ENCODE data around the gene CLDN19.

CLDN19 gene

DNA sequence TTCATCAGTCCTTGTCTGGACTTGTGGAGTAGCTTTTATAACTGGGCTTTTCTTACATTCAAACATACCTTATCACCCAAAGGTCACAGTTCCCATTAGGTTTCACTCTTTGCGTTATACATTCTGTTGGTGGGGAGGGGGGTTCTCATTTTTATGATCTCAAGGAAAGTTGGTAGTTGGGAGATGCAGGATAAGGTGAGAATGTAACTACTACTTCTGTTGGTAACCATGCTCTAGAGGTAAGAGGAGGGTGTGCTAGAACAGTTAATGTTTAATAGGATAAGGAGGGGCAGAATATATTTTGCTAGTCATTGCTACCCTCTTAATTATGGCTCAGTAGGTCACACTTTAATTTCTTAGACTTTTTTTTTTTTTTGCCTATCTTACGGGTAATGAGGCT lies 47.1 kb downstream of the CLDN19 start:
- H3K4me1 ChIP-seq (ENCODE audit: control extremely low read depth in 1 of 4, control insufficient read depth in 4 of 4, insufficient read depth in 4 of 4, low read length in 3 of 4) = peaks cover 0 to 12% (median under 1%) of the 10 kb centered on the region in 4 experiments
- CTCF ChIA-PET = interaction anchor here (1.0 to 1.4 kb wide), 3 partner anchors 10 to 351 kb away, joined by 3 to 4 read pairs (median 3); no protein-coding TSS in a partner anchor
- peaks cover 24 to 76% (median 34%) of the 10 kb centered on the region in 4 experiments for H3K36me3 ChIP-seq (ENCODE audit: control insufficient read depth in 4 of 4, insufficient read depth in 4 of 4, low read length in 3 of 4)
- no peaks in the 10 kb centered on the region for H3K9me3 ChIP-seq (ENCODE audit: control extremely low read depth in 1 of 5, control insufficient read depth in 4 of 5, insufficient read depth in 2 of 5, low read depth in 1 of 5, low read length in 4 of 5)
- POLR2A ChIA-PET = no interaction called here
- H3K4me3 ChIP-seq (ENCODE audit: control insufficient read depth in 1 of 7, extremely low read depth in 1 of 7, insufficient read depth in 4 of 7, low read depth in 2 of 7, low read length in 6 of 7) = no peak overlapping the region
- no peak for DNase-seq
- H3K27me3 ChIP-seq (replicated peaks in 2 of 5; ENCODE audit: control insufficient read depth in 4 of 5, insufficient read depth in 5 of 5, low read length in 4 of 5) = no peaks in the 10 kb centered on the region
- peak overlapping the region in 1 of 2 experiments; percentile 21 for H3K27ac ChIP-seq (ENCODE audit: insufficient read depth in 1 of 2, low read depth in 1 of 2, low read length in 2 of 2, poor library complexity in 1 of 2, severe bottlenecking in 2 of 2)
- WGBS (ENCODE audit: insufficient coverage) = no CpG with 5 or more reads among the region's 2 CpGs

DNA sequence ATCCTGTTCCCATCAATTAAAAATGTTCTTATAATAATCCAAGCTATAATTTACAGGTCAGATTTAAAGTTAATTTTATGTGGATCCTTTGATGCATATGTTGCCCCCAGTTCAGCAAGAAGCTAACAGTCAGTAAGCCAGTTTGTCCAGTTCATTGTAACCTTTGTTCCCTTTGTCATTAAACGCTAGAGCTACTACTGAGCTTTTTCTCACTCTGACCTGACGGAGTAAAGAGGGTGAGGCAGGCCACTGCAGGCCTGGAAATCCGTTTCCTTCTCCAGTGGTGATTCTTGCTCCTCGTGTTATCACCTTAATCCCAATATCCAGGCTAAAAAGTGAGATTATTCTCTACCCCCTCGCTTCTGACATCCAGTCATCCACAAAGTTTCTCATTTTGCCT lies 47.6 kb downstream of the CLDN19 start:
- CTCF ChIA-PET = interaction anchor here (1.0 to 1.4 kb wide), 3 partner anchors 9 to 350 kb away, joined by 3 to 4 read pairs (median 3); no protein-coding TSS in a partner anchor
- no peak for DNase-seq
- H3K36me3 ChIP-seq (ENCODE audit: control insufficient read depth in 4 of 4, insufficient read depth in 4 of 4, low read length in 3 of 4) = peaks cover 21 to 76% (median 33%) of the 10 kb centered on the region in 4 experiments
- no peak overlapping the region for H3K4me3 ChIP-seq (ENCODE audit: control insufficient read depth in 1 of 7, extremely low read depth in 1 of 7, insufficient read depth in 4 of 7, low read depth in 2 of 7, low read length in 6 of 7)
- WGBS (ENCODE audit: insufficient coverage) = 97% methylated on average over 3 of the region's 5 CpGs
- no peaks in the 10 kb centered on the region for H3K27me3 ChIP-seq (replicated peaks in 2 of 5; ENCODE audit: control insufficient read depth in 4 of 5, insufficient read depth in 5 of 5, low read length in 4 of 5)
- POLR2A ChIA-PET = no interaction called here
- peak overlapping the region in 1 of 2 experiments; percentile 21 for H3K27ac ChIP-seq (ENCODE audit: insufficient read depth in 1 of 2, low read depth in 1 of 2, low read length in 2 of 2, poor library complexity in 1 of 2, severe bottlenecking in 2 of 2)
- H3K4me1 ChIP-seq (ENCODE audit: control extremely low read depth in 1 of 4, control insufficient read depth in 4 of 4, insufficient read depth in 4 of 4, low read length in 3 of 4) = peaks cover 0 to 13% (median under 1%) of the 10 kb centered on the region in 4 experiments
- no peaks in the 10 kb centered on the region for H3K9me3 ChIP-seq (ENCODE audit: control extremely low read depth in 1 of 5, control insufficient read depth in 4 of 5, insufficient read depth in 2 of 5, low read depth in 1 of 5, low read length in 4 of 5)

DNA sequence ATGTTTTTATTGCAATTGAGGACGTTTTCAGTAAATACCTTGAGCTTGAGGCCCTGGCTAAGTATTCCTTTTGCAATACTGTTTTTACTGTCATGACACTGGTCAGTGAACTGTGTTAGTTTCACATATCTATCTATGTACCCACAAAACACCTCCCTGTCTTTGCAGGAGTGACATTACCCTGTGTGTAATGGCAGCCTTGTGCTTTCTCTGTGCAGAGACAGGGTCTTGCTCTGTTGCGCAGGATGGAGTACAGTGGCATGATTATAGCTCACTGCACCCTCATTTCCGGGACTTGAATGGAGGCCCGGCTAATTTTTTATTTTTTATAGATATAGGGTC lies 48.9 kb downstream of the CLDN19 start:
- POLR2A ChIA-PET = no interaction called here
- Histone ChIP-seq H3K4me3 (ENCODE audit: control insufficient read depth in 1 of 7, extremely low read depth in 1 of 7, insufficient read depth in 4 of 7, low read depth in 2 of 7, low read length in 6 of 7) (no peak overlapping the region), H3K9me3 (ENCODE audit: control extremely low read depth in 1 of 5, control insufficient read depth in 4 of 5, insufficient read depth in 2 of 5, low read depth in 1 of 5, low read length in 4 of 5) (no peaks in the 10 kb centered on the region), H3K36me3 (ENCODE audit: control insufficient read depth in 4 of 4, insufficient read depth in 4 of 4, low read length in 3 of 4) (peaks cover 12 to 72% (median 25%) of the 10 kb centered on the region in 4 experiments), H3K4me1 (ENCODE audit: control extremely low read depth in 1 of 4, control insufficient read depth in 4 of 4, insufficient read depth in 4 of 4, low read length in 3 of 4) (peaks cover 1 to 24% (median 4%) of the 10 kb centered on the region in 4 experiments), H3K27me3 (replicated peaks in 2 of 5; ENCODE audit: control insufficient read depth in 4 of 5, insufficient read depth in 5 of 5, low read length in 4 of 5) (no peaks in the 10 kb centered on the region), H3K27ac (ENCODE audit: insufficient read depth in 1 of 2, low read depth in 1 of 2, low read length in 2 of 2, poor library complexity in 1 of 2, severe bottlenecking in 2 of 2) (no peak overlapping the region)
- DNase-seq = no peak
- WGBS (ENCODE audit: insufficient coverage) = 100% methylated on average over 1 of the region's 4 CpGs
- CTCF ChIA-PET = interaction anchor here (0.6 to 1.3 kb wide), 5 partner anchors 9 to 113 kb away, joined by 3 to 5 read pairs (median 3); partner anchors contain the start of gene YBX1

DNA sequence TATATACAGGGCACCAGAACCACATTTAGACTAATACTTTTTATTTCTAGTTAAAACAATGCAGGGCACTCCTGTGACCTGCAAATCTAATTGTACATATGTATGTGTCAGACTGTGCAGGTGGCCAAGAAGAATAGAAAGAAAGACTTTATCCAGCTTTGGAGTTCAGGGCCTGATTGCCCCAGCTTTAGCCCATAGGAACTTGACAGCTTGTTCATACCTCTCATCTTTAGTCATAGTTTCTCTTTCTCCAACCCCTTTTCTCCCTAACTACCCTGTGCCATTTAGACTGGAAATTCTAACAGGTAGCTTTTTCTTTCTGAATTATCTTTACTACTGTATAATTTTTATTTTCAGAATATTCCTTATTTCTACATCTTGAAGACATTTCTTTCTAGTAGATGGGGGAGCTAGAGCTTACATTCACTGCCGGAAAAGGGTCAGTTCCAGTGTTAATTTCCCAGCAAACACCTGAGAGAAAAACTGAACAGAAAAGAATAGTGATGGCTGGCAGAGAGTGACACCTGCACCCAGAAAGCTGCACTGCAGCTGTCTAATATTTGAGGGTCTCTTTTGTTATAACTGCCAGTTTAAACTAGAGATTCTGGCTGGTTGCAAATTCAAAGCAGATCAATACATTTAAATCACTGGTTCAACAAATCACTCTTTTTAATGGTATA lies 49.4 kb downstream of the CLDN19 start:
- no peak for DNase-seq
- Histone ChIP-seq H3K4me3 (ENCODE audit: control insufficient read depth in 1 of 7, extremely low read depth in 1 of 7, insufficient read depth in 4 of 7, low read depth in 2 of 7, low read length in 6 of 7) (no peak overlapping the region), H3K9me3 (ENCODE audit: control extremely low read depth in 1 of 5, control insufficient read depth in 4 of 5, insufficient read depth in 2 of 5, low read depth in 1 of 5, low read length in 4 of 5) (no peaks in the 10 kb centered on the region), H3K36me3 (ENCODE audit: control insufficient read depth in 4 of 4, insufficient read depth in 4 of 4, low read length in 3 of 4) (peaks cover 11 to 71% (median 23%) of the 10 kb centered on the region in 4 experiments), H3K27ac (ENCODE audit: insufficient read depth in 1 of 2, low read depth in 1 of 2, low read length in 2 of 2, poor library complexity in 1 of 2, severe bottlenecking in 2 of 2) (no peak overlapping the region), H3K4me1 (ENCODE audit: control extremely low read depth in 1 of 4, control insufficient read depth in 4 of 4, insufficient read depth in 4 of 4, low read length in 3 of 4) (peaks cover 1 to 29% (median 6%) of the 10 kb centered on the region in 4 experiments), H3K27me3 (replicated peaks in 2 of 5; ENCODE audit: control insufficient read depth in 4 of 5, insufficient read depth in 5 of 5, low read length in 4 of 5) (no peaks in the 10 kb centered on the region)
- POLR2A ChIA-PET = interaction anchor here (0.6 kb wide), 1 partner anchor 75 kb away, joined by 3 read pairs; no protein-coding TSS in a partner anchor
- CTCF ChIA-PET = interaction anchor here (0.6 to 1.3 kb wide), 6 partner anchors 9 to 377 kb away, joined by 3 to 5 read pairs (median 4); partner anchors contain the start of gene YBX1
- 83% methylated on average over 1 of the region's 1 CpG for WGBS (ENCODE audit: insufficient coverage)

DNA sequence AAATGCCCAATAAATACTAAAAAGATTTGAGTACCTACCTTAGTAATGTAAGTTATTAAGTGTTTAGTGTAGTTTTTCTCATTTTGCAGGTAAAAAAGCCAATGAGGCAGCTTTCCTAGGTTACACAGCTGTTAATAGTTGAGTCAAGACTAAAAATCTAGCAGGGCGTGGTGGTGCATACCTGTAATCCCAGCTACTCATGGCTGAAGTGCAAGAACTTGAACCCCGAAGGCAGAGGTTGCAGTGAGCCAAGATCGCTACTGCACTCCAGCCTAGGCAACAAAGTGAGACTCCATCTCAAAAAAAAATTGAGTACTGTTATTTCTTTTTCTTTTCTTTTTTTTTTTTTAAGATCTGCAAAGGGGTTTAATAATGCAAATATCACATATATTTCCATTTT lies 50.1 kb downstream of the CLDN19 start:
- H3K36me3 ChIP-seq (ENCODE audit: control insufficient read depth in 4 of 4, insufficient read depth in 4 of 4, low read length in 3 of 4) = peaks cover 11 to 70% (median 18%) of the 10 kb centered on the region in 4 experiments
- H3K9me3 ChIP-seq (ENCODE audit: control extremely low read depth in 1 of 5, control insufficient read depth in 4 of 5, insufficient read depth in 2 of 5, low read depth in 1 of 5, low read length in 4 of 5) = no peaks in the 10 kb centered on the region
- peaks cover 4 to 35% (median 11%) of the 10 kb centered on the region in 4 experiments for H3K4me1 ChIP-seq (ENCODE audit: control extremely low read depth in 1 of 4, control insufficient read depth in 4 of 4, insufficient read depth in 4 of 4, low read length in 3 of 4)
- 88% methylated on average over 2 of the region's 3 CpGs for WGBS (ENCODE audit: insufficient coverage)
- CTCF ChIA-PET = interaction anchor here (0.6 to 1.3 kb wide), 3 partner anchors 25 to 376 kb away, joined by 3 to 4 read pairs (median 3); no protein-coding TSS in a partner anchor
- H3K27me3 ChIP-seq (replicated peaks in 2 of 5; ENCODE audit: control insufficient read depth in 4 of 5, insufficient read depth in 5 of 5, low read length in 4 of 5) = no peaks in the 10 kb centered on the region
- no peak for DNase-seq
- POLR2A ChIA-PET = interaction anchor here (0.6 kb wide), 1 partner anchor 75 kb away, joined by 3 read pairs; no protein-coding TSS in a partner anchor
- H3K4me3 ChIP-seq (ENCODE audit: control insufficient read depth in 1 of 7, extremely low read depth in 1 of 7, insufficient read depth in 4 of 7, low read depth in 2 of 7, low read length in 6 of 7) = no peak overlapping the region
- no peak overlapping the region for H3K27ac ChIP-seq (ENCODE audit: insufficient read depth in 1 of 2, low read depth in 1 of 2, low read length in 2 of 2, poor library complexity in 1 of 2, severe bottlenecking in 2 of 2)

DNA sequence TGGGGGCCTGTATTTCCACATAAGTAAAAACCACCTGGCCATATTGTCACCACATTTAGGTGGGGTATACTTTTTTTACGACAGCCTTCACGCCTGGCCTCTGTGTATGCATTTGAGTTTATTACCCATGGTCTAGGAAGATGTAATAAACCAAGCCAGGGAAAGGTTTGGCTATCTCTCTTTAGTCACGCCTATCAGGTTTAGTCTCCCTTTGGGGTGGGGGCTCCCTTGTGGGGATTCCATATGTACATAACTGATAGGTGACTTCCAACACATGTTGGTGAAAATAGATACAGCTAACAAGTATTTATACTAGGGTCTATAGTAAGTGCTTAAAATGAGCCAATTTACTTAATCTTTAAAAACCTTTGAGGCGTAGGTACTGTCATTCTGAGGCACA lies 53.6 kb downstream of the CLDN19 start:
- Histone ChIP-seq H3K4me1 (ENCODE audit: control extremely low read depth in 1 of 4, control insufficient read depth in 4 of 4, insufficient read depth in 4 of 4, low read length in 3 of 4) (peaks cover 18 to 58% (median 29%) of the 10 kb centered on the region in 4 experiments), H3K27me3 (replicated peaks in 2 of 5; ENCODE audit: control insufficient read depth in 4 of 5, insufficient read depth in 5 of 5, low read length in 4 of 5) (no peaks in the 10 kb centered on the region), H3K9me3 (ENCODE audit: control extremely low read depth in 1 of 5, control insufficient read depth in 4 of 5, insufficient read depth in 2 of 5, low read depth in 1 of 5, low read length in 4 of 5) (no peaks in the 10 kb centered on the region), H3K36me3 (ENCODE audit: control insufficient read depth in 4 of 4, insufficient read depth in 4 of 4, low read length in 3 of 4) (peaks cover 5 to 58% (median 18%) of the 10 kb centered on the region in 4 experiments), H3K4me3 (ENCODE audit: control insufficient read depth in 1 of 7, extremely low read depth in 1 of 7, insufficient read depth in 4 of 7, low read depth in 2 of 7, low read length in 6 of 7) (peak overlapping the region in 2 of 7 experiments; percentile 2 to 12), H3K27ac (ENCODE audit: insufficient read depth in 1 of 2, low read depth in 1 of 2, low read length in 2 of 2, poor library complexity in 1 of 2, severe bottlenecking in 2 of 2) (peak overlapping the region in 1 of 2 experiments; percentile 67)
- peak in 1 of 3 donors; percentile 50 for DNase-seq
- ChIA-PET CTCF (interaction anchor here (0.6 to 1.3 kb wide), 3 partner anchors 12 to 68 kb away, joined by 3 read pairs; no protein-coding TSS in a partner anchor), POLR2A (no interaction called here)
- WGBS (ENCODE audit: insufficient coverage) = 88% methylated on average over 3 of the region's 4 CpGs

DNA sequence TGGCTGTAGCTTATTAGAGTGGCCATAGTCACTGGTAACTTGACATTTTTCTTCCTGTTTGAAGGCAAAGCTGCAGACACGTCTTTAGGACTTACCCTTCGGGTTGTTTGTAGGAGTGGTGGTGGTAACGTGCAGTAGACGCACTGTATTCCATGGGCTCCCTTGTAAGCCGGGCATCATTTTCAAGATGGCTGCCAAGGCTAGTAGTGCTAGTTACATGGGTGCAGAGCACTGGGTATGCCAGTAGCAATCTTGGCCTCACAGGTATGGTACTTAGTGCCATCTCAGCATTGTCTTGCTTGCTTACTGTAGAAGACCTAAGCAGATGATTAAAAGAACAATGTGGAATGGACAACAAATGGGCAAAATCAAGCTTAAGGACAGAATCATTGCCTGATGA lies 55.9 kb downstream of the CLDN19 start:
- peak overlapping the region in 1 of 2 experiments; percentile 84 for H3K27ac ChIP-seq (ENCODE audit: insufficient read depth in 1 of 2, low read depth in 1 of 2, low read length in 2 of 2, poor library complexity in 1 of 2, severe bottlenecking in 2 of 2)
- POLR2A ChIA-PET = interaction anchor here (0.6 kb wide), 1 partner anchor 16 kb away, joined by 3 read pairs; no protein-coding TSS in a partner anchor
- no peak for DNase-seq
- peak overlapping the region in 5 of 7 experiments; percentile 79 to 96 (median 84) for H3K4me3 ChIP-seq (ENCODE audit: control insufficient read depth in 1 of 7, extremely low read depth in 1 of 7, insufficient read depth in 4 of 7, low read depth in 2 of 7, low read length in 6 of 7)
- H3K27me3 ChIP-seq (replicated peaks in 2 of 5; ENCODE audit: control insufficient read depth in 4 of 5, insufficient read depth in 5 of 5, low read length in 4 of 5) = no peaks in the 10 kb centered on the region
- 73% methylated on average over 5 of the region's 5 CpGs for WGBS (ENCODE audit: insufficient coverage)
- H3K9me3 ChIP-seq (ENCODE audit: control extremely low read depth in 1 of 5, control insufficient read depth in 4 of 5, insufficient read depth in 2 of 5, low read depth in 1 of 5, low read length in 4 of 5) = no peaks in the 10 kb centered on the region
- H3K4me1 ChIP-seq (ENCODE audit: control extremely low read depth in 1 of 4, control insufficient read depth in 4 of 4, insufficient read depth in 4 of 4, low read length in 3 of 4) = peaks cover 30 to 65% (median 40%) of the 10 kb centered on the region in 4 experiments
- CTCF ChIA-PET = interaction anchor here (1.0 to 1.6 kb wide), 6 partner anchors 8 to 324 kb away, joined by 3 to 4 read pairs (median 3); no protein-coding TSS in a partner anchor
- H3K36me3 ChIP-seq (ENCODE audit: control insufficient read depth in 4 of 4, insufficient read depth in 4 of 4, low read length in 3 of 4) = peaks cover 5 to 53% (median 17%) of the 10 kb centered on the region in 4 experiments
